ENCODE results near the gene MBIP.

GRCh38 chr14:36254020-36254624 is 66.3 kb downstream of the MBIP start:
- TF ChIP-seq POLR2AphosphoS5 (IDR thresholded peaks at IDR 0.05; ENCODE audit: low read depth) (no peak), REST (IDR thresholded peaks at IDR 0.05; ENCODE audit: insufficient replicate concordance, low read depth) (no peak)
